H1 (cell line): ENCODE measurements around the gene ATP8B3. TPM values are rescaled to one million over a fixed set of nuclear protein-coding genes. Genes with fewer than 3 reads are reported as not detected.

Source experiments
- CTCF ChIA-PET: fragments of 300-600 bp; sonication (Branson Sonifier 250); formaldehyde crosslinking; loops from one replicate; lab custom pipeline; 2021; ENCODE audit not compliant: partially characterized antibody; lab: Charles Lee
- POLR2A ChIA-PET: fragments of 300-600 bp; sonication (Branson Sonifier 250); formaldehyde crosslinking; loops from one replicate; lab custom pipeline; 2021; ENCODE audit warnings: inconsistent platforms; ENCODE audit not compliant: partially characterized antibody; lab: Charles Lee
- DNase-seq, 2 experiments: peaks; one replicate each; pipeline versions ENCODE4 v3.0.0 to v3.0.0-alpha.2; 2010 to 2022; ENCODE audit warnings: low spot score in 2 of 2, low read depth in 1 of 2, mixed read lengths in 1 of 2
- FAIRE-seq: peaks from 2 replicates; lab custom pipeline; 2011; peaks lifted over from hg19 to GRCh38; lab: Jason Lieb, UNC
- H2AFZ ChIP-seq: 2 replicates; pipeline ENCODE4 v1.8.1; 2012; ENCODE audit warnings: low read length, inconsistent platforms
- H2AK5ac ChIP-seq: 2 replicates; pipeline ENCODE4 v1.6.1; 2013; ENCODE audit warnings: low read depth, low read length
- H2BK120ac ChIP-seq: replicated peaks from 2 replicates; pipeline ENCODE3; 2013; ENCODE audit warnings: low read depth, low read length, inconsistent platforms
- H2BK12ac ChIP-seq: 2 replicates; pipeline ENCODE4 v1.6.1; 2013; ENCODE audit warnings: low read depth, low read length
- H2BK15ac ChIP-seq: 2 replicates; pipeline ENCODE4 v1.6.1; 2013; ENCODE audit warnings: low read length
- H2BK20ac ChIP-seq: 2 replicates; pipeline ENCODE4 v1.6.1; 2013; ENCODE audit warnings: low read length
- H2BK5ac ChIP-seq: 2 replicates; pipeline ENCODE4 v1.6.1; 2013; ENCODE audit warnings: low read depth, low read length
- H3K14ac ChIP-seq: 2 replicates; pipeline ENCODE4 v1.6.1; 2013; ENCODE audit warnings: inconsistent platforms; ENCODE audit not compliant: insufficient read length
- H3K18ac ChIP-seq: 2 replicates; pipeline ENCODE4 v1.6.1; 2013; ENCODE audit warnings: low read length; ENCODE audit errors: extremely low read depth
- H3K23ac ChIP-seq: 2 replicates; pipeline ENCODE4 v1.6.1; 2013; ENCODE audit warnings: inconsistent platforms; ENCODE audit not compliant: insufficient read length
- H3K23me2 ChIP-seq: 2 replicates; pipeline ENCODE4 v1.6.1; 2013; ENCODE audit warnings: low read depth, low read length
- H3K27ac ChIP-seq: 2 replicates; pipeline ENCODE4 v1.6.1; 2011; ENCODE audit warnings: low read depth, low read length, inconsistent platforms
- H3K27me3 ChIP-seq, 4 experiments: replicated peaks in 1 of 4; 1 replicate in 1 of 4; 2 replicates in 3 of 4; pipeline versions ENCODE4 v1.6.1 to v1.8.1; 2011 to 2013; ENCODE audit warnings: low read length in 3 of 4, mild to moderate bottlenecking in 3 of 4, inconsistent platforms in 2 of 4, mixed read lengths in 2 of 4, moderate library complexity in 1 of 4; ENCODE audit not compliant: control insufficient read depth in 3 of 4, insufficient read depth in 3 of 4; ENCODE audit errors: extremely low read depth in 1 of 4
- H3K36me3 ChIP-seq, 4 experiments: 2 replicates each; pipeline versions ENCODE4 v1.6.1 to v1.8.1; 2011 to 2013; ENCODE audit warnings: mild to moderate bottlenecking in 4 of 4, low read length in 3 of 4, moderate library complexity in 2 of 4, control low read depth in 1 of 4, inconsistent platforms in 1 of 4; ENCODE audit not compliant: insufficient read depth in 4 of 4, control insufficient read depth in 2 of 4
- H3K4ac ChIP-seq: replicated peaks from 2 replicates; pipeline ENCODE3; 2013; ENCODE audit warnings: low read length, low read depth, mixed read lengths, inconsistent platforms; ENCODE audit not compliant: insufficient read length
- H3K4me1 ChIP-seq, 4 experiments: replicated peaks in 1 of 4; 1 replicate in 1 of 4; 2 replicates in 3 of 4; pipeline versions ENCODE4 v1.6.1 to v1.8.1; 2011 to 2013; ENCODE audit warnings: low read length in 3 of 4, inconsistent platforms in 2 of 4, mixed read lengths in 1 of 4; ENCODE audit not compliant: insufficient read depth in 4 of 4, control insufficient read depth in 3 of 4
- H3K4me2 ChIP-seq, 2 experiments: 2 replicates each; pipeline versions ENCODE4 v1.6.1 to v1.8.1; 2011 to 2013; ENCODE audit warnings: low read depth in 2 of 2, low read length in 2 of 2, control low read depth in 1 of 2, inconsistent platforms in 1 of 2, mild to moderate bottlenecking in 1 of 2; ENCODE audit not compliant: insufficient read depth in 1 of 2
- H3K4me3 ChIP-seq, 4 experiments: fragments of 200-600, 300-600 bp in 1 of 4; sonication (generic), shearing (Covaris generic), sonication (Bioruptor Twin) in 1 of 4; 2 replicates each; pipeline versions ENCODE4 v1.5.1 to v1.8.1; 2011 to 2016; ENCODE audit warnings: low read length in 4 of 4, low read depth in 3 of 4, control low read depth in 2 of 4, inconsistent platforms in 2 of 4, mild to moderate bottlenecking in 2 of 4, mixed read lengths in 1 of 4, moderate library complexity in 1 of 4; ENCODE audit not compliant: insufficient read depth in 2 of 4; ENCODE audit errors: extremely low read depth in 1 of 4
- H3K56ac ChIP-seq: replicated peaks from 2 replicates; pipeline ENCODE3; 2013; ENCODE audit warnings: low read depth, mild to moderate bottlenecking, mixed read lengths, low read length, inconsistent platforms; ENCODE audit not compliant: insufficient read length
- H3K79me1 ChIP-seq: 2 replicates; pipeline ENCODE4 v1.6.1; 2013; ENCODE audit warnings: low read depth, low read length, control low read depth
- H3K79me2 ChIP-seq, 2 experiments: 2 replicates each; pipeline versions ENCODE4 v1.6.1 to v1.8.1; 2012 to 2013; ENCODE audit warnings: low read length in 2 of 2, mild to moderate bottlenecking in 2 of 2, inconsistent platforms in 1 of 2; ENCODE audit not compliant: insufficient read depth in 2 of 2, control insufficient read depth in 1 of 2
- H3K9ac ChIP-seq, 4 experiments: replicated peaks in 1 of 4; 1 replicate in 1 of 4; 2 replicates in 3 of 4; pipeline versions ENCODE4 v1.6.1 to v1.8.1; 2011 to 2013; ENCODE audit warnings: low read depth in 3 of 4, low read length in 3 of 4, control low read depth in 2 of 4, mild to moderate bottlenecking in 2 of 4, moderate library complexity in 2 of 4, inconsistent platforms in 1 of 4; ENCODE audit errors: extremely low read depth in 1 of 4
- H3K9me3 ChIP-seq, 2 experiments: 2 replicates each; pipeline versions ENCODE4 v1.6.1 to v1.8.1; 2012 to 2013; ENCODE audit warnings: mild to moderate bottlenecking in 2 of 2, moderate library complexity in 2 of 2, control low read depth in 1 of 2, inconsistent platforms in 1 of 2, low read depth in 1 of 2, low read length in 1 of 2, mixed read lengths in 1 of 2; ENCODE audit not compliant: insufficient read depth in 2 of 2
- H4K20me1 ChIP-seq, 2 experiments: replicated peaks in 1 of 2; 2 replicates each; pipeline versions ENCODE3 to v1.8.1; 2011 to 2013; ENCODE audit warnings: inconsistent platforms in 2 of 2, low read length in 2 of 2, mild to moderate bottlenecking in 1 of 2; ENCODE audit not compliant: insufficient read depth in 2 of 2, control insufficient read depth in 1 of 2
- H4K5ac ChIP-seq: 2 replicates; pipeline ENCODE4 v1.6.1; 2013; ENCODE audit warnings: low read length, low read depth, mixed read lengths, inconsistent platforms; ENCODE audit not compliant: insufficient read length
- H4K8ac ChIP-seq: 2 replicates; pipeline ENCODE4 v1.8.0; 2013; ENCODE audit warnings: mild to moderate bottlenecking, moderate library complexity, low read length, inconsistent platforms; ENCODE audit not compliant: insufficient read depth; ENCODE audit errors: extremely low read depth
- H4K91ac ChIP-seq: replicated peaks from 2 replicates; pipeline ENCODE3; 2013; ENCODE audit warnings: low read length, mixed read lengths, inconsistent platforms; ENCODE audit not compliant: insufficient read length
- ATF3 ChIP-seq: IDR thresholded peaks from 2 replicates; pipeline ENCODE4 v1.6.1; 2011; ENCODE audit warnings: low read depth, mild to moderate bottlenecking, low read length; ENCODE audit not compliant: insufficient read depth
- BCL11A ChIP-seq, 2 experiments: IDR thresholded peaks; one replicate each; pipeline ENCODE4 v1.6.1; 2011; ENCODE audit warnings: low read depth in 2 of 2, low read length in 2 of 2, mild to moderate bottlenecking in 2 of 2
- EZH2 ChIP-seq: fragments of 200-600 bp; sonication (generic); IDR thresholded peaks from 2 replicates; pipeline ENCODE4 v1.7.1; 2012; ENCODE audit warnings: low read depth, mild to moderate bottlenecking, moderate library complexity, low read length, inconsistent platforms; ENCODE audit not compliant: severe bottlenecking
- PHF8 ChIP-seq: fragments of 200-600 bp; sonication (generic); conservative IDR thresholded peaks from 2 replicates; pipeline ENCODE4 v1.7.1; 2012; ENCODE audit warnings: low read depth, mild to moderate bottlenecking, inconsistent platforms, low read length, moderate library complexity
- POLR2AphosphoS5 ChIP-seq: IDR thresholded peaks from 2 replicates; pipeline ENCODE4 v1.6.1; 2011; ENCODE audit warnings: low read depth, low read length
- RAD21 ChIP-seq, 2 experiments: IDR thresholded peaks in 1 of 2; conservative IDR thresholded peaks in 1 of 2; 2 replicates each; pipeline ENCODE4 v1.6.1; 2011; ENCODE audit warnings: low read depth in 2 of 2, low read length in 2 of 2, improper control_type of control experiment in 1 of 2, inconsistent platforms in 1 of 2, mild to moderate bottlenecking in 1 of 2, moderate library complexity in 1 of 2
- RBBP5 ChIP-seq: IDR thresholded peaks from 2 replicates; pipeline ENCODE4 v1.7.1; 2012; ENCODE audit warnings: low read depth, mild to moderate bottlenecking, inconsistent platforms, low read length, moderate library complexity, borderline replicate concordance
- SIN3A ChIP-seq, 2 experiments: IDR thresholded peaks in 1 of 2; conservative IDR thresholded peaks in 1 of 2; 2 replicates each; pipeline ENCODE4 v1.6.1; 2011 to 2012; ENCODE audit warnings: low read length in 2 of 2, improper control_type of control experiment in 1 of 2, low read depth in 1 of 2, mild to moderate bottlenecking in 1 of 2
- SP4 ChIP-seq: IDR thresholded peaks from 2 replicates; pipeline ENCODE4 v1.6.1; 2012; ENCODE audit warnings: low read length, inconsistent platforms
- SRF ChIP-seq: IDR thresholded peaks from 2 replicates; pipeline ENCODE4 v1.6.1; 2011; ENCODE audit warnings: mild to moderate bottlenecking, low read depth, low read length, moderate library complexity
- SUZ12 ChIP-seq: fragments of 200-600 bp; sonication (generic); IDR thresholded peaks from 2 replicates; pipeline ENCODE4 v1.6.1; 2012; ENCODE audit warnings: mild to moderate bottlenecking, inconsistent platforms, low read length, moderate library complexity, mixed read lengths
- WGBS, 2 experiments: shearing (Covaris generic) in 1 of 2; methylation state at CpG; one replicate each; pipeline versions ENCODE4 v1.1.6 to v1.1.7; 2013 to 2015; ENCODE audit warnings: low lambda C conversion rate in 2 of 2, mixed read lengths in 2 of 2, inconsistent platforms in 1 of 2, low coverage in 1 of 2, missing lambda C conversion rate in 1 of 2; ENCODE audit not compliant: insufficient replicate concordance in 2 of 2, insufficient coverage in 1 of 2, insufficient read length in 1 of 2; ENCODE audit errors: extremely low coverage in 1 of 2, missing lambda C conversion rate in 1 of 2; 5-methylcytosine and 5-hydroxymethylcytosine counted together
- polyA plus RNA-seq, 7 experiments: library from polyadenylated mRNA; depleted of rRNA in 3 of 7; stranded (reverse) in 5 of 7; unstranded in 2 of 7; fragments of >200 nt in 5 of 7; fragments of 200-250 nt in 2 of 7; gene quantifications; 1 replicate in 5 of 7; 2 replicates in 1 of 7; 4 replicates in 1 of 7; pipeline versions ENCODE4 v1.2.1 to v1.2.3, GENCODE V29; 2011 to 2013; ENCODE audit warnings: missing spikeins in 2 of 7, mixed read lengths in 2 of 7
- total RNA-seq: library from RNA; stranded (reverse); fragmentation: NEBNext Ultra II Directional; extraction: Animal tissue kit (Norgen Biotek cat#: 25700); gene quantifications from 2 replicates; pipeline ENCODE4 v1.2.1, GENCODE V29; 2021
- TF ChIP-seq, protein P1 (sequence below): IDR thresholded peaks from 2 replicates; pipeline ENCODE4 v1.6.1; 2012; ENCODE audit warnings: inconsistent platforms

Gene ATP8B3
- total and polyA plus RNA-seq, 2 of the 8 experiments (the other 6 are each of a cell fraction or from before 2014, with no cell fraction given) = 4.1 to 9.3 TPM

DNA sequence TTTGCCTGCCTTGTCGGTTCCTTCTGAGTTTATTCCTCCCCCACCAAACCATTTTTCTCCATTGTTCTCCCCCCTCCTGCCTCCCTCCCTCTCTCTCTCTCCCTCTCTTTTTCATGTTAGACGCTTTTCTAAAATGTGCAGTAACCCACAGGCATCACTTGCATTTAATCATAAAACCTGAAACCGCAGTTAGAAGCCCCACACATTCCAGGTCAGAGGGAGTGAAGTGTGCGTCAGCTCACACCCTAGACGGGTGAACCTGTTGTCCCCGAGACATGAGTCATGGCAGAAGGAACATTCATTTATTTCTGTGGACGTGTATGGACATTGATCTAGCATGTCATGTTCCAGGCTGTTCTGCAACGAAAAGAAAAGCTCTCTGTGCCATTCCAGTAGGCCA lies 38.9 kb downstream of the ATP8B3 start:
- CTCF ChIA-PET = interaction anchor here (0.5 to 2.4 kb wide), 13 partner anchors 8 to 1147 kb away, joined by 3 to 18 read pairs (median 4); no protein-coding TSS in a partner anchor
- TF ChIP-seq SUZ12 (no peak), RAD21 (IDR thresholded peaks at IDR 0.05 in 1 of 2, conservative IDR thresholded peaks at IDR 0.05 in 1 of 2; ENCODE audit: low read depth in 2 of 2, low read length in 2 of 2) (no peak), ATF3 (no peak), PHF8 (no peak), SRF (no peak), EZH2 (no peak), SP4 (no peak), BCL11A (IDR thresholded peaks at IDR 0.05; ENCODE audit: low read depth in 2 of 2, low read length in 2 of 2) (no peak), RBBP5 (no peak), POLR2AphosphoS5 (no peak), SIN3A (conservative IDR thresholded peaks at IDR 0.05 in 1 of 2, IDR thresholded peaks at IDR 0.05 in 1 of 2; ENCODE audit: low read depth in 1 of 2, low read length in 2 of 2) (no peak)
- TF ChIP-seq, protein P1, sequence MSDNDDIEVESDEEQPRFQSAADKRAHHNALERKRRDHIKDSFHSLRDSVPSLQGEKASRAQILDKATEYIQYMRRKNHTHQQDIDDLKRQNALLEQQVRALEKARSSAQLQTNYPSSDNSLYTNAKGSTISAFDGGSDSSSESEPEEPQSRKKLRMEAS = no peak

More for the DNA sequence above, 38.9 kb downstream of the ATP8B3 start:
- Histone ChIP-seq H3K79me1 (no peaks in the 10 kb centered on the region), H3K18ac (no peak overlapping the region), H3K56ac (no peak overlapping the region), H4K20me1 (peaks cover 0 to 5% of the 10 kb centered on the region in 2 experiments), H3K9ac (no peak overlapping the region), H3K27ac (no peak overlapping the region), H2AFZ (no peak overlapping the region), H4K5ac (no peak overlapping the region), H2BK5ac (no peak overlapping the region), H3K36me3 (peaks cover 0 to 3% (median 0%) of the 10 kb centered on the region in 4 experiments; a peak in 1 of 8 replicates), H3K9me3 (peaks cover 9 to 16% of the 10 kb centered on the region in 2 experiments; a peak in 3 of 4 replicates), H3K4me3 (no peak overlapping the region), H2BK15ac (no peak overlapping the region), H3K79me2 (no peaks in the 10 kb centered on the region), H3K23me2 (peaks cover 9% of the 10 kb centered on the region; the same call in 1 of the 2 replicates), H3K14ac (no peak overlapping the region), H4K91ac (no peak overlapping the region), H3K4me2 (no peak overlapping the region), H2BK20ac (no peak overlapping the region), H2BK120ac (no peak overlapping the region), H2BK12ac (no peak overlapping the region), H3K4me1 (peaks cover 0 to 4% (median 1%) of the 10 kb centered on the region in 4 experiments; a peak in 4 of 7 replicates), H3K4ac (no peak overlapping the region), H3K23ac (no peak overlapping the region), H3K27me3 (peaks cover 23 to 68% (median 58%) of the 10 kb centered on the region in 4 experiments), H4K8ac (no peak overlapping the region), H2AK5ac (no peak overlapping the region)
- 71% methylated on average over 8 of the region's 8 CpGs; no CpG with 5 or more reads in 1 of the 2 experiments for WGBS, 2 experiments
- POLR2A ChIA-PET = interaction anchor here (0.7 to 1.2 kb wide), 2 partner anchors 21 to 27 kb away, joined by 3 to 5 read pairs; no protein-coding TSS in a partner anchor
- no peak for DNase-seq
- no peak for FAIRE-seq
